ENCODE results near the gene CD44.
A peak's percentile ranks its signal among the peaks of the same experiment; 100 is the strongest.

DNA sequence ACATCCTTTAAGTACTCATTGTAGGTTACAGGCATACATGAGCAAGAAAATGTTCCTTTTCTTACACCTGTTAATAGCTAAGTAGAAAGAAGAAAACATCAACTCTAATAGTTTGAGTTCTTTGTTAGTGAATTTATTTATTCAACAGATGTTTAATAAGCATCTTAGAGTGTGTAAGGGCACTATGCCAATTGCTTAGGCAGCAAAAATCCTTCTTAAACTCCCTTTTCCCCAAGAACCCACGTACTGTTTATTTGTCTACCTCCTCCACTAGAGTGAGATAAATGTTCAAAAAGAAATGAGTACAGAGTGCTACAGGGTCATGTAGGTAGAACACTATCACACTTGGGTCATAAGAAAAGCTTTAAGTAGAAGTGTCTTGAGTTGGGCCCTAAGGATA is 131.4 kb downstream of the CD44 start:
- TF ChIP-seq KDM1A (IDR thresholded peaks at IDR 0.05; ENCODE audit: low read depth) (no peak), CTCF (IDR thresholded peaks at IDR 0.05) (no peak), FOSB (CRISPR knock-in tag; IDR thresholded peaks at IDR 0.05) (no peak), MYC (IDR thresholded peaks at IDR 0.05; ENCODE audit: borderline replicate concordance, low read length) (no peak), MAFK (IDR thresholded peaks at IDR 0.05; ENCODE audit: partially characterized antibody) (peak; percentile 28), RFX5 (IDR thresholded peaks at IDR 0.05) (no peak)
- TF ChIP-seq, protein P1, sequence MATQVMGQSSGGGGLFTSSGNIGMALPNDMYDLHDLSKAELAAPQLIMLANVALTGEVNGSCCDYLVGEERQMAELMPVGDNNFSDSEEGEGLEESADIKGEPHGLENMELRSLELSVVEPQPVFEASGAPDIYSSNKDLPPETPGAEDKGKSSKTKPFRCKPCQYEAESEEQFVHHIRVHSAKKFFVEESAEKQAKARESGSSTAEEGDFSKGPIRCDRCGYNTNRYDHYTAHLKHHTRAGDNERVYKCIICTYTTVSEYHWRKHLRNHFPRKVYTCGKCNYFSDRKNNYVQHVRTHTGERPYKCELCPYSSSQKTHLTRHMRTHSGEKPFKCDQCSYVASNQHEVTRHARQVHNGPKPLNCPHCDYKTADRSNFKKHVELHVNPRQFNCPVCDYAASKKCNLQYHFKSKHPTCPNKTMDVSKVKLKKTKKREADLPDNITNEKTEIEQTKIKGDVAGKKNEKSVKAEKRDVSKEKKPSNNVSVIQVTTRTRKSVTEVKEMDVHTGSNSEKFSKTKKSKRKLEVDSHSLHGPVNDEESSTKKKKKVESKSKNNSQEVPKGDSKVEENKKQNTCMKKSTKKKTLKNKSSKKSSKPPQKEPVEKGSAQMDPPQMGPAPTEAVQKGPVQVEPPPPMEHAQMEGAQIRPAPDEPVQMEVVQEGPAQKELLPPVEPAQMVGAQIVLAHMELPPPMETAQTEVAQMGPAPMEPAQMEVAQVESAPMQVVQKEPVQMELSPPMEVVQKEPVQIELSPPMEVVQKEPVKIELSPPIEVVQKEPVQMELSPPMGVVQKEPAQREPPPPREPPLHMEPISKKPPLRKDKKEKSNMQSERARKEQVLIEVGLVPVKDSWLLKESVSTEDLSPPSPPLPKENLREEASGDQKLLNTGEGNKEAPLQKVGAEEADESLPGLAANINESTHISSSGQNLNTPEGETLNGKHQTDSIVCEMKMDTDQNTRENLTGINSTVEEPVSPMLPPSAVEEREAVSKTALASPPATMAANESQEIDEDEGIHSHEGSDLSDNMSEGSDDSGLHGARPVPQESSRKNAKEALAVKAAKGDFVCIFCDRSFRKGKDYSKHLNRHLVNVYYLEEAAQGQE (IDR thresholded peaks at IDR 0.05), result no peak
- TF ChIP-seq, protein P2, sequence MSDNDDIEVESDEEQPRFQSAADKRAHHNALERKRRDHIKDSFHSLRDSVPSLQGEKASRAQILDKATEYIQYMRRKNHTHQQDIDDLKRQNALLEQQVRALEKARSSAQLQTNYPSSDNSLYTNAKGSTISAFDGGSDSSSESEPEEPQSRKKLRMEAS (IDR thresholded peaks at IDR 0.05), result no peak

Measured in A549 (cell line).